A172 (cell line): ENCODE data around the gene UNG. TPM values are rescaled to one million over a fixed set of nuclear protein-coding genes. Genes with fewer than 3 reads are reported as not detected.

ENCODE experiments used
- DNase-seq: peaks from one replicate; pipeline ENCODE4 v3.0.0-alpha.2; 2015; ENCODE audit warnings: low spot score
- total RNA-seq: library from RNA; depleted of rRNA; stranded (reverse); fragments of >200 nt; shearing (Covaris generic); gene quantifications from 2 replicates; pipeline ENCODE4 v1.2.3, GENCODE V29; 2014; rRNA removed

UNG gene
- total RNA-seq, 1 experiment from 2014 or later: 112 TPM

DNA sequence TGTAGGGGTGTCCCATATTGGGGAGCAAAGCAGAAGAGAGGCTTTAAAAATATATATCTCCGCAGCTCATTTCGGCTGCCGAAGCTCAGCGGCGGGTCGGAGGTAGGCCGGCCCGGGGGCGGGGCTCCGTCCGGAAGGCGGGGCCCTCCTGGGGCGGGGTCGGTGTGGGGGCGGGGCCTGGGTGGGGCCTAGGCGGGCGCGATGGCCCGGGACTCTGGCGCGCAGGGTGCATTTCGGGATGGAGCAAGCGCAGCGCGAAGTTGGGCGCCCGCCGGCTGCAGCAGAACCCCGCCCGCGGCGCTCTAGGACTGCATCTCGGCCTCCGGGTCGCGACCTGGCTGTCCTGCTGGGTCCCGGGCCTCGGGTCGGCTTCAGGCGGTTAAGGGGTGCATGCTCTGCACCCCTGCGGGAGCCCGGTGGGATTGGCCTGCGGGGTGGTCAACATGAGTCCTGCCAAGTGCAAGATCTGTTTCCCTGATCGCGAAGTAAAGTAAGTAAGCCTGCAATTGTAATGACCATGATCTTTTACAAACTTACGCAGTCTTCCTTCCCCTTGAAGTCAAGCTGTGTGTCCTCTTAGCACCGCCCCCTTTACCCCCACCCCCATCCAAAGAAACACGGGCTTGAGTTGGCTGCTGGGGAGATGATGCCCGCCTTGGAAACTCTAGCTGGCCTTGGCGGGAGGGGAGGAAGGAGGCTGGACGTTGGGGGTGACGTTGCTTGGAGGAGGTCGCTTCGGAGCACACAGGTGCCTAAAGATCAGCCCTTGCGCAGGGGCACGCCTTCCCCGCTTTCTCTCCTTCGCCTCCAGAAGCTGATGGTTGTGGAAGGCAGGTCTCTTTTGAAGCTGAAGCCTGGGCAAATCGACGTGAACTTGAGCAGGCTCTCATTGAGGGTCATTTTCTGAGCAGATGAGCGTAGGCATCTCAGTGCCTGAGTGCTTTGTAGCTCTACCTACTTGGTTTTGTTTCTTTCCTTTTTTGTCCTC lies 57.3 kb downstream of the UNG start:
- DNase-seq: peak; percentile 79

DNA sequence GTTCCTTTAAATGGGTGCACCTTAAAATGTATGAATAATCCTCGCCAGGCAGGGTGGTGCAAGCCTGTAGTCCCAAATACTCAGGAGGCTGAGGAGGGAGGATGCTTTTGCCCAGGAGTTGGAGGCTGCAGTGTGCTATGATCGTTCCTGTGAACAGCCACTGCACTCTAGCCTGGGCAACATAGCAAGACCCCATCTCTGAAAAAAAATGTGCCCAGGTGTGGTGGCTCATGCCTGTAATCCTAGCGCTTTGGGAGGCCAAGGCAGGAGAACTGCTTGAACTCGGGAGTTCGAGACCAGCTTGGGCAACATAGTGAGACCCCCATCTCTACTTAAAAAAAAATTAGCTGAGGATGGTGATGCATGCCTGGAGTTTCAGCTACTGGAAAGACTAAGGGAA lies 58.6 kb downstream of the UNG start:
- DNase-seq: no peak

DNA sequence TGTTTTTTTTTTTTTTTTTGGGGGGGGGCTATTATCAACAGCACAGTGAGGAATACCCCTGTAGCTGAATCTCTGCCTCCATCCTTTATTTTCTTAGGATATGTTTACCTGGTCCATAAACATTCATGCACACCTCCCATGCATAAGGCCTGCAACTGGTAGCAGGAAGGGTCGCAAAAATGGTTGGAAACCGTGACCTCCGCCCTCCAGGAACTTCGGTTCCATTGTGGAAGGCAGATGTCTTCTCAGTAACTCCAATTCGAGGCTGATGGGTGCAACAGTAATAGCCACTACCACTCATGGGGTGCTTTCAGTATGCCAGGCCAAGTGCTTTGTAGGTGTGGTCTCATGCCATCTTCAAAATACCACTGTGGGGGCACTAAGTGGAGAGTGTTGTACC lies 59.2 kb downstream of the UNG start:
- DNase-seq: no peak

DNA sequence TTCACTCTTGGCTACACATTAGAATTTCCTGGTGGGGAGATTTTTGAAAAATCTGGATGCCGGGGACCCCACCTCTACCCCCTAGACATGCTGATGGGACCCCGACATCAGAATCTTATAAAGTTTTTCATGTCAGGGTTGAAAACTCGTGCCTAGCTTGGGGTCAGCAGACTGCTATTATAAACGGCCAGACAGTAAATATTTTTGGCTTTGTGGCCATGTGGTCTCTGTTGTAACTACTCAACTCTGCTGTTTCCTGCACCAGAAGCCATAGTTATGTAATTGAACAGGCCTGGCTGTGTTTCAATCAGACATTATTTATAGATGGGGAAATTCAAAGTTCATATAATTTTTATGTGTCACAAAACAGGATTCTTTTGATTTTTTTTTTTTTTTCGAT lies 60.6 kb downstream of the UNG start:
- DNase-seq: no peak

DNA sequence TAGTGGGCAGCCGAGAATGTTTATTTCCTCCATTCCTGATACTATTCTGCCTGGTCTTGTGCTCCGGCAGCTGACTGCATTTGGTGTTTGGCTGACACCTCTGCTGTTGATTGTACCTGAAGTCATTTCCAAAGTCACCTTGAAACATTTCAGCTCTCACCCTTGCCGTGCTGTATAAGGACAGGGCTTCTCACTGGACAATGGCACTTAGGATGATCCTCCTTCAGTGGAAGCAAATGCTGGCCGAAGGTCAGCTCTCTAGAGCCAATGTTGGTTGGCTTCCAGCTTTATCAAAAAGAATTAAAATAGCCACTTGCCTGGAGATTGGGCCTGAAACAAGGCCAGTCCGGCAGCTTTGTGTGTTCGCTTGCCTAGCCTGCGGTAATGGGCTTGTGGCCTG lies 63.0 kb downstream of the UNG start:
- DNase-seq: no peak

Other genes starting within 250 kb of the UNG start
- 6.9 and 7.4 TPM in 2 replicates for gene SSH1, start 240.0 kb upstream of the UNG start, total RNA-seq
- not detected in 2 replicates for gene DAO, start 217.5 kb upstream of the UNG start, total RNA-seq
- gene SVOP, start 76.5 kb upstream of the UNG start, total RNA-seq: not detected in 2 replicates
- gene USP30, start 45.0 kb upstream of the UNG start, total RNA-seq: 8.8 and 14.1 TPM in 2 replicates
- 21.6 and 28.9 TPM in 2 replicates for gene ALKBH2, start 4.1 kb upstream of the UNG start, total RNA-seq
- gene ACACB, start 19.0 kb downstream of the UNG start, total RNA-seq: 3.2 and 5.7 TPM in 2 replicates
- not detected in 2 replicates for gene FOXN4, start 211.7 kb downstream of the UNG start, total RNA-seq